Stimulated activated CD8-positive, alpha-beta memory T cell treated with anti-CD3 and anti-CD28 coated beads, Interleukin-7, amount 100 ng/mL, for 48 hours (primary cell): ENCODE data around the gene UTP20.

Experiments
- DNase-seq, 2 donors: peaks; one replicate each; pipeline ENCODE4 v3.0.0-alpha.2; 2020; ENCODE audit warnings: low read depth in 1 of 2; ENCODE audit errors: extremely low read depth in 1 of 2

UTP20 gene

GRCh38 chr12:101424620-101425019 is 144.7 kb downstream of the UTP20 start:
- DNase-seq: no peak

DNA sequence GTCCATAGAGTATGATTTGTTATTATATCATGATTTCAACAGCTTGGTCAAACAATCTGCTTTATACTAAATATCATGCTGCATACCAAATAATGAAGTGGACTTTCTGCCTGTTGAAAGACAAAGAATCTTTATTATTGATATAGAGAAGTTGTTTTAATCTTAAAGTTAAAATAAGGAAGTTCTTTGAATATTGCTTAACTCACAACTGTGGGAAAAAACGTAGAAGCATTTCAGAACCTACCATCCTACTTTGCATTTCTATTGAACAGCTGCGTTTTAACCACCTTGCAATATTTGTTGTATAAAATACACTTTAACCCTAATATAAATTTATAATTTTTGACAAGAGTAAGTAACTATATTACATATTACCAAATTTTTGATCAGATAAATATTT is 150.6 kb downstream of the UTP20 start:
- DNase-seq: no peak

GRCh38 chr12:101436136-101436535 is 156.2 kb downstream of the UTP20 start:
- no peak for DNase-seq
